ENCODE results near the gene PARD3B. TPM values are rescaled to one million over a fixed set of nuclear protein-coding genes. Genes with fewer than 3 reads are reported as not detected.

The PARD3B gene
- total RNA-seq, 3 donors from 2014 or later, result 0.18 to 0.48 (median 0.27) TPM

- ATAC-seq, result no peak
- Mint-ChIP-seq H3K4me3 (no peak overlapping the region), H3K27me3 (ENCODE audit: low read depth) (no peaks in the 10 kb centered on the region), H3K9me3 (no peaks in the 10 kb centered on the region), H3K4me1 (ENCODE audit: low read depth) (no peaks in the 10 kb centered on the region), H3K36me3 (ENCODE audit: insufficient read depth) (no peaks in the 10 kb centered on the region)
- no peak for DNase-seq
Observed at GRCh38 chr2:204776781-204777559, 231.7 kb downstream of the PARD3B start.

GRCh38 chr2:204779771-204780170 lies 234.5 kb downstream of the PARD3B start:
- H3K9me3 Mint-ChIP-seq, result no peaks in the 10 kb centered on the region
- no peak overlapping the region for H3K4me3 Mint-ChIP-seq
- DNase-seq, result no peak
- H3K4me1 Mint-ChIP-seq (ENCODE audit: low read depth), result no peaks in the 10 kb centered on the region
- no peaks in the 10 kb centered on the region for H3K27me3 Mint-ChIP-seq (ENCODE audit: low read depth)
- H3K36me3 Mint-ChIP-seq (ENCODE audit: insufficient read depth), result no peaks in the 10 kb centered on the region
- no peak for ATAC-seq

- Mint-ChIP-seq H3K27me3 (ENCODE audit: low read depth) (no peaks in the 10 kb centered on the region), H3K9me3 (no peaks in the 10 kb centered on the region), H3K4me3 (no peak overlapping the region), H3K4me1 (ENCODE audit: low read depth) (no peaks in the 10 kb centered on the region), H3K36me3 (ENCODE audit: insufficient read depth) (no peaks in the 10 kb centered on the region)
- ATAC-seq, result no peak
- DNase-seq, result no peak
Observed at GRCh38 chr2:204781941-204782340, 236.7 kb downstream of the PARD3B start.

- ATAC-seq, result no peak
- no peaks in the 10 kb centered on the region for H3K9me3 Mint-ChIP-seq
Observed at GRCh38 chr2:204790076-204790475, 244.8 kb downstream of the PARD3B start.

GRCh38 chr2:204791230-204791629 lies 246.0 kb downstream of the PARD3B start:
- Mint-ChIP-seq H3K36me3 (ENCODE audit: insufficient read depth) (no peaks in the 10 kb centered on the region), H3K27me3 (ENCODE audit: low read depth) (no peaks in the 10 kb centered on the region), H3K9me3 (no peaks in the 10 kb centered on the region), H3K4me3 (no peak overlapping the region), H3K4me1 (ENCODE audit: low read depth) (no peaks in the 10 kb centered on the region)
- ATAC-seq (no peak), DNase-seq (no peak)

More at GRCh38 chr2:204790076-204790475, 244.8 kb downstream of the PARD3B start:
- DNase-seq, result no peak
- Mint-ChIP-seq H3K27me3 (ENCODE audit: low read depth) (no peaks in the 10 kb centered on the region), H3K4me1 (ENCODE audit: low read depth) (no peaks in the 10 kb centered on the region), H3K36me3 (ENCODE audit: insufficient read depth) (no peaks in the 10 kb centered on the region), H3K4me3 (no peak overlapping the region)

GRCh38 chr2:204794624-204795023 lies 249.3 kb downstream of the PARD3B start:
- ATAC-seq (no peak), DNase-seq (no peak)
- Mint-ChIP-seq H3K9me3 (no peaks in the 10 kb centered on the region), H3K27me3 (ENCODE audit: low read depth) (peaks cover 3% of the 10 kb centered on the region), H3K4me3 (no peak overlapping the region), H3K36me3 (ENCODE audit: insufficient read depth) (no peaks in the 10 kb centered on the region), H3K4me1 (ENCODE audit: low read depth) (no peaks in the 10 kb centered on the region)

- no peaks in the 10 kb centered on the region for H3K36me3 Mint-ChIP-seq (ENCODE audit: insufficient read depth)
- DNase-seq, result no peak
- ATAC-seq, result no peak
- no peaks in the 10 kb centered on the region for H3K9me3 Mint-ChIP-seq
- no peaks in the 10 kb centered on the region for H3K4me1 Mint-ChIP-seq (ENCODE audit: low read depth)
- H3K4me3 Mint-ChIP-seq, result no peak overlapping the region
- peaks cover 3% of the 10 kb centered on the region for H3K27me3 Mint-ChIP-seq (ENCODE audit: low read depth)
Observed at GRCh38 chr2:204795156-204795555, 249.9 kb downstream of the PARD3B start.

GRCh38 chr2:204796581-204796980 lies 251.3 kb downstream of the PARD3B start:
- ATAC-seq (no peak), DNase-seq (no peak)
- Mint-ChIP-seq H3K4me3 (no peak overlapping the region), H3K4me1 (ENCODE audit: low read depth) (no peaks in the 10 kb centered on the region), H3K27me3 (ENCODE audit: low read depth) (peaks cover 3% of the 10 kb centered on the region), H3K9me3 (no peaks in the 10 kb centered on the region), H3K36me3 (ENCODE audit: insufficient read depth) (no peaks in the 10 kb centered on the region)

GRCh38 chr2:204799791-204800190 lies 254.5 kb downstream of the PARD3B start:
- DNase-seq (no peak), ATAC-seq (no peak)
- Mint-ChIP-seq H3K4me3 (no peak overlapping the region), H3K4me1 (ENCODE audit: low read depth) (peaks cover 7% of the 10 kb centered on the region), H3K36me3 (ENCODE audit: insufficient read depth) (no peaks in the 10 kb centered on the region), H3K9me3 (no peaks in the 10 kb centered on the region), H3K27me3 (ENCODE audit: low read depth) (peaks cover 3% of the 10 kb centered on the region)

- ATAC-seq, result no peak
- H3K36me3 Mint-ChIP-seq (ENCODE audit: insufficient read depth), result no peaks in the 10 kb centered on the region
- H3K27me3 Mint-ChIP-seq (ENCODE audit: low read depth), result no peaks in the 10 kb centered on the region
- H3K4me3 Mint-ChIP-seq, result no peak overlapping the region
- H3K9me3 Mint-ChIP-seq, result peaks cover 27% of the 10 kb centered on the region
- H3K4me1 Mint-ChIP-seq (ENCODE audit: low read depth), result peaks cover under 1% of the 10 kb centered on the region
- no peak for DNase-seq
Observed at GRCh38 chr2:204808494-204808893, 263.2 kb downstream of the PARD3B start.

DNA sequence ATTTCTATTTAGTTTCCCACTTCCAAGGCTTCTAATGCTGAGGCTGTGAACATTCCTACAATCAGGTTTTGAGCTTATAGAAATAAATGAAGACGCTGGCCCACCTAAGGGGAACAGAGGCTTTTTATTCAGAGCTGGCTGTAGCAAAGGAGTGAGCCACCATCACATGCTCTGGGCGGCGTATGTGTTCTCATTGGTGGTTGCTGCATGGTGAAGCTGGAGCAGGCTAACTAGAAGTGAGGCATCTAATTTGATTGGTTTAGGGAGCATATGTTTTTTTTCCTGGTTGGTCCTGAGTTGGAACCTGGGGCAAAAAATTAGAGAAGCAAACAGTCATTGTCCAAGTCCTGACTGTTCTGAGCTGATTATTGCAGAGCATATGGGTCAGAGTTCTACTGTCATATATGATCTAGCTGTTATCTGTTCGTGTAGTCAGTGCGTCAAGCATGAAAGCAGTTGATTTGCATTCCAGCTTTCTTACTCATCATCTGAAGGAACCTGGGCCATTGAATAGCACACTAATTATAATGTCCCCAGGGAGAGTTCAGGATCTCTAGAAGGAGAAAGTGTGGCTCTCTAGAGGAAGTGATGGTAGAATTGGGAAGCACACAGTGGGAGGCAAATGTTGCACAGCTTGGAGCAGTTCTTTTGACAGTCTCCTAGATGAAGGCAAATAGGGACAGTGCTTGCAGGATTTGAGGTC lies 279.6 kb downstream of the PARD3B start:
- Mint-ChIP-seq H3K4me3 (no peak overlapping the region), H3K9me3 (peaks cover 4% of the 10 kb centered on the region), H3K27me3 (ENCODE audit: low read depth) (no peaks in the 10 kb centered on the region), H3K4me1 (ENCODE audit: low read depth) (no peaks in the 10 kb centered on the region), H3K36me3 (ENCODE audit: insufficient read depth) (no peaks in the 10 kb centered on the region)
- no peak for DNase-seq
- ATAC-seq, result no peak

DNA sequence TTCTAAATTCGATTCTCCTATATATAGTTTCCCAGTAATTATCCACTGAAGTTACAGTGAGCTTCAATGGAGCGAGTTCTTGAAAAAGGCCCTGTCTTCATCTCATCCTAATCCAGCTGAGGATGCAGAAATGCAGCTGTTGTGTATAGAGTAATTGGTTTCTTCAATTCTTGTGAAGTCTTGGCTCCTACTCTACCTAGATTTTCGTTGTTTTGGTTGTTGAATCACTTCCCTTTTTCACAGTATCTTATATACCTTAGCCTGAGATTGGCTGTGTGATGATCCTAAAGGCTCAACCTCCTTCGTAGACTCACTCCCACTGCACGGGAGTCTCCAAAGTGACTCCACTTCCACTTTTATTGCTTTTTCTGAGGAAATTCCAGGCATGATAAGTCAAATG lies 280.4 kb downstream of the PARD3B start:
- no peak overlapping the region for H3K4me3 Mint-ChIP-seq
- ATAC-seq, result no peak
- H3K27me3 Mint-ChIP-seq (ENCODE audit: low read depth), result no peaks in the 10 kb centered on the region
- peaks cover 7% of the 10 kb centered on the region for H3K9me3 Mint-ChIP-seq
- DNase-seq, result no peak
- H3K36me3 Mint-ChIP-seq (ENCODE audit: insufficient read depth), result no peaks in the 10 kb centered on the region
- H3K4me1 Mint-ChIP-seq (ENCODE audit: low read depth), result no peaks in the 10 kb centered on the region

GRCh38 chr2:204827701-204828590 lies 282.7 kb downstream of the PARD3B start:
- Mint-ChIP-seq H3K27me3 (ENCODE audit: low read depth) (peaks cover 3% of the 10 kb centered on the region), H3K4me1 (ENCODE audit: low read depth) (no peaks in the 10 kb centered on the region), H3K36me3 (ENCODE audit: insufficient read depth) (no peaks in the 10 kb centered on the region), H3K4me3 (no peak overlapping the region), H3K9me3 (peaks cover 4% of the 10 kb centered on the region)
- ATAC-seq (no peak), DNase-seq (no peak)

GRCh38 chr2:204834716-204835384 lies 289.6 kb downstream of the PARD3B start:
- peaks cover 3% of the 10 kb centered on the region for H3K27me3 Mint-ChIP-seq (ENCODE audit: low read depth)
- H3K36me3 Mint-ChIP-seq (ENCODE audit: insufficient read depth), result no peaks in the 10 kb centered on the region
- H3K4me1 Mint-ChIP-seq (ENCODE audit: low read depth), result no peaks in the 10 kb centered on the region
- peaks cover 4% of the 10 kb centered on the region for H3K9me3 Mint-ChIP-seq
- no peak overlapping the region for H3K4me3 Mint-ChIP-seq
- no peak for DNase-seq
- no peak for ATAC-seq

Data from activated T-cell treated with anti-CD3 and anti-CD28 coated beads, Interleukin-2, amount 50 U/mL, for 4 hours (primary cell).